ENCODE data around the gene FBXO33.

The FBXO33 gene

GRCh38 chr14:39398382-39398781 lies 33.9 kb downstream of the FBXO33 start:
- Histone ChIP-seq H4K20me1 (ENCODE audit: insufficient read depth, low read length) (no peaks in the 10 kb centered on the region), H3K4me1 (ENCODE audit: low read length) (0 out of 2 replicates have a peak, but pooled peaks cover 4% of the 10 kb centered on the region), H3K9me2 (replicated peaks; ENCODE audit: insufficient read depth, low read length) (no peaks in the 10 kb centered on the region), H3K9ac (ENCODE audit: low read length) (no peak overlapping the region), H3K9me3 (replicated peaks; ENCODE audit: insufficient read depth, low read length) (no peaks in the 10 kb centered on the region), H3K4me2 (ENCODE audit: low read depth, low read length) (peak overlapping the region; percentile 41), H3F3A (ENCODE audit: insufficient read depth, low read length) (peaks cover 4% of the 10 kb centered on the region; the same call in 1 of the 2 replicates), H3K27me3 (replicated peaks; ENCODE audit: insufficient read depth, low read length) (no peaks in the 10 kb centered on the region), H3K4me3 (ENCODE audit: low read length) (no peak overlapping the region), H3K36me3 (replicated peaks; ENCODE audit: insufficient read depth, low read length) (no peaks in the 10 kb centered on the region), H2AFZ (ENCODE audit: low read length) (no peak overlapping the region), H3K27ac (ENCODE audit: low read length) (peak overlapping the region; percentile 44; the same call in 1 of the 2 replicates), H3K79me2 (ENCODE audit: low read length) (no peaks in the 10 kb centered on the region)
- peak; percentile 54 for DNase-seq
- TF ChIP-seq EZH2 (optimal IDR thresholded peaks at IDR 0.05; ENCODE audit: low read depth, low read length) (no peak), EZH2phosphoT487 (IDR thresholded peaks at IDR 0.05; ENCODE audit: low read length) (no peak)
- TF ChIP-seq, protein P1, sequence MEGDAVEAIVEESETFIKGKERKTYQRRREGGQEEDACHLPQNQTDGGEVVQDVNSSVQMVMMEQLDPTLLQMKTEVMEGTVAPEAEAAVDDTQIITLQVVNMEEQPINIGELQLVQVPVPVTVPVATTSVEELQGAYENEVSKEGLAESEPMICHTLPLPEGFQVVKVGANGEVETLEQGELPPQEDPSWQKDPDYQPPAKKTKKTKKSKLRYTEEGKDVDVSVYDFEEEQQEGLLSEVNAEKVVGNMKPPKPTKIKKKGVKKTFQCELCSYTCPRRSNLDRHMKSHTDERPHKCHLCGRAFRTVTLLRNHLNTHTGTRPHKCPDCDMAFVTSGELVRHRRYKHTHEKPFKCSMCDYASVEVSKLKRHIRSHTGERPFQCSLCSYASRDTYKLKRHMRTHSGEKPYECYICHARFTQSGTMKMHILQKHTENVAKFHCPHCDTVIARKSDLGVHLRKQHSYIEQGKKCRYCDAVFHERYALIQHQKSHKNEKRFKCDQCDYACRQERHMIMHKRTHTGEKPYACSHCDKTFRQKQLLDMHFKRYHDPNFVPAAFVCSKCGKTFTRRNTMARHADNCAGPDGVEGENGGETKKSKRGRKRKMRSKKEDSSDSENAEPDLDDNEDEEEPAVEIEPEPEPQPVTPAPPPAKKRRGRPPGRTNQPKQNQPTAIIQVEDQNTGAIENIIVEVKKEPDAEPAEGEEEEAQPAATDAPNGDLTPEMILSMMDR (IDR thresholded peaks at IDR 0.05; ENCODE audit: low read length), result no peak

GRCh38 chr14:39396448-39396847 lies 35.8 kb downstream of the FBXO33 start:
- no peak overlapping the region for H3K9ac ChIP-seq (ENCODE audit: low read length)
- H3K27ac ChIP-seq (ENCODE audit: low read length), result no peak overlapping the region
- H3K4me3 ChIP-seq (ENCODE audit: low read length), result no peak overlapping the region
- H3K9me2 ChIP-seq (replicated peaks; ENCODE audit: insufficient read depth, low read length), result no peaks in the 10 kb centered on the region
- no peaks in the 10 kb centered on the region for H3K36me3 ChIP-seq (replicated peaks; ENCODE audit: insufficient read depth, low read length)
- no peaks in the 10 kb centered on the region for H3K79me2 ChIP-seq (ENCODE audit: low read length)
- H2AFZ ChIP-seq (ENCODE audit: low read length), result no peak overlapping the region
- no peak overlapping the region for H3K4me2 ChIP-seq (ENCODE audit: low read depth, low read length)
- DNase-seq, result no peak
- H3K9me3 ChIP-seq (replicated peaks; ENCODE audit: insufficient read depth, low read length), result no peaks in the 10 kb centered on the region
- TF ChIP-seq, protein P1 (IDR thresholded peaks at IDR 0.05; ENCODE audit: low read length), result no peak
- TF ChIP-seq EZH2 (optimal IDR thresholded peaks at IDR 0.05; ENCODE audit: low read depth, low read length), result no peak
- TF ChIP-seq EZH2phosphoT487 (IDR thresholded peaks at IDR 0.05; ENCODE audit: low read length), result no peak
- no peaks in the 10 kb centered on the region for H3K27me3 ChIP-seq (replicated peaks; ENCODE audit: insufficient read depth, low read length)
- H3K4me1 ChIP-seq (ENCODE audit: low read length), result 0 out of 2 replicates have a peak, but pooled peaks cover 4% of the 10 kb centered on the region
- no peaks in the 10 kb centered on the region for H4K20me1 ChIP-seq (ENCODE audit: insufficient read depth, low read length)
- peaks cover 4% of the 10 kb centered on the region; the same call in 1 of the 2 replicates for H3F3A ChIP-seq (ENCODE audit: insufficient read depth, low read length)

DNA sequence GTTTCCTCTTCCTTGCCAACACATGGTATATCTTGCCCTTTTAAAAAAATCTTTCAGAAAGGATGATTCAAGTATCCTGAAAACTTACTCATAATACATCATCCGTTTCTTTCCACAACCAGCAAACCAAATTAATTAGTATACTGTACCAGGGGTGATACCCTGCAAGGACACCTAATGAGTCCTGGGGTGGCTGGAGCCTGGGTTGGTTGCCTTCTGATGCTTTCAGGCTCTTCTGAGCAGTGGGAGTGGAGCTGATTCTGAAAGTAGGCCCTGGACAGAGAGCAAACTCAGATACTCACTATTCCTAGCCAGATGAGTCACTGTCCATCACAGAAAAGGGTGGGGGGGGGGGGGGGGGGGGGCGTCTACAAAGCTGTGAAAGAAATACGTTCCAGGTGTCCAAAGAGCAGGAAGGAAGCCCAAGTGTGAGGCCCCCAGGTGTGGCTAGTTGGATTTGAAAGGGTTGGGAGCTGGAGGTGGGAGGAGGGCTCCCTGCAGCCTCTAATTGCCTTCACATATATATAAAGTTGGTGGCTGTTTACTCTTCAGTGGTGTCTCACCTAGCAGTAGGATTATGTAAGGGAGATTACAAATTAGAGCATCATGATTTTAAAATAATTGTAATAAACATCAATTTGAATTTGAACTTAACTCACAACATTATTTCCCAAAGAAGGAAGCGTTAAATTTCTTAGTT lies 36.5 kb downstream of the FBXO33 start:
- H3K4me2 ChIP-seq (ENCODE audit: low read depth, low read length), result no peak overlapping the region
- no peaks in the 10 kb centered on the region for H3K9me3 ChIP-seq (replicated peaks; ENCODE audit: insufficient read depth, low read length)
- H3K36me3 ChIP-seq (replicated peaks; ENCODE audit: insufficient read depth, low read length), result no peaks in the 10 kb centered on the region
- no peaks in the 10 kb centered on the region for H4K20me1 ChIP-seq (ENCODE audit: insufficient read depth, low read length)
- no peak overlapping the region for H2AFZ ChIP-seq (ENCODE audit: low read length)
- 0 out of 2 replicates have a peak, but pooled peaks cover 4% of the 10 kb centered on the region for H3K4me1 ChIP-seq (ENCODE audit: low read length)
- no peak overlapping the region for H3K27ac ChIP-seq (ENCODE audit: low read length)
- H3K9me2 ChIP-seq (replicated peaks; ENCODE audit: insufficient read depth, low read length), result no peaks in the 10 kb centered on the region
- H3K79me2 ChIP-seq (ENCODE audit: low read length), result no peaks in the 10 kb centered on the region
- peaks cover 4% of the 10 kb centered on the region; the same call in 1 of the 2 replicates for H3F3A ChIP-seq (ENCODE audit: insufficient read depth, low read length)
- no peaks in the 10 kb centered on the region for H3K27me3 ChIP-seq (replicated peaks; ENCODE audit: insufficient read depth, low read length)
- no peak overlapping the region for H3K4me3 ChIP-seq (ENCODE audit: low read length)
- no peak for DNase-seq
- TF ChIP-seq, protein P1 (IDR thresholded peaks at IDR 0.05; ENCODE audit: low read length), result no peak
- TF ChIP-seq EZH2phosphoT487 (IDR thresholded peaks at IDR 0.05; ENCODE audit: low read length) (no peak), EZH2 (optimal IDR thresholded peaks at IDR 0.05; ENCODE audit: low read depth, low read length) (no peak)
- H3K9ac ChIP-seq (ENCODE audit: low read length), result no peak overlapping the region

Data from MM.1S (cell line).